Kidney (tissue), 14 donors: Measurements from ENCODE around the gene IRX2. TPM values are rescaled to one million over a fixed set of nuclear protein-coding genes. Genes with fewer than 3 reads are reported as not detected.

Experiments
- DNase-seq, 5 donors: peaks; one replicate each; pipeline ENCODE4 v3.0.0-alpha.2; 2013 to 2020
- FAIRE-seq: peaks from 2 replicates; lab custom pipeline; 2012; peaks lifted over from hg19 to GRCh38; lab: Jason Lieb, UNC
- H3K27ac ChIP-seq, 2 donors: one replicate each; pipeline ENCODE4 v1.7.0; 2013; ENCODE audit warnings: low read depth in 2 of 2, low read length in 2 of 2, inconsistent platforms in 1 of 2
- H3K27me3 ChIP-seq: one replicate; pipeline ENCODE4 v1.7.1; 2013; ENCODE audit warnings: low read length, inconsistent platforms; ENCODE audit not compliant: control insufficient read depth, insufficient read depth
- H3K36me3 ChIP-seq, 3 donors: one replicate each; pipeline versions ENCODE4 v1.7.0 to v1.7.1; 2013; ENCODE audit warnings: low read length in 3 of 3, control low read depth in 1 of 3, inconsistent platforms in 1 of 3; ENCODE audit not compliant: insufficient read depth in 3 of 3, control insufficient read depth in 2 of 3
- H3K4me1 ChIP-seq, 3 donors: one replicate each; pipeline versions ENCODE4 v1.7.0 to v1.7.1; 2013; ENCODE audit warnings: low read length in 3 of 3, inconsistent platforms in 1 of 3, low read depth in 1 of 3; ENCODE audit not compliant: control insufficient read depth in 2 of 3, insufficient read depth in 2 of 3
- H3K4me3 ChIP-seq, 3 donors: one replicate each; pipeline versions ENCODE4 v1.7.0 to v1.8.1; 2013; ENCODE audit warnings: low read length in 3 of 3, control low read depth in 1 of 3, inconsistent platforms in 1 of 3
- H3K9ac ChIP-seq, 3 donors: one replicate each; pipeline versions ENCODE4 v1.7.0 to v1.7.1; 2013; ENCODE audit warnings: low read length in 3 of 3, control low read depth in 1 of 3, inconsistent platforms in 1 of 3
- H3K9me3 ChIP-seq, 3 donors: one replicate each; pipeline versions ENCODE4 v1.7.0 to v1.7.1; 2013; ENCODE audit warnings: low read length in 3 of 3, control low read depth in 1 of 3, inconsistent platforms in 1 of 3; ENCODE audit not compliant: control insufficient read depth in 2 of 3, insufficient read depth in 1 of 3
- CTCF ChIP-seq: IDR thresholded peaks from 3 replicates; pipeline ENCODE4 v1.5.1; 2012; ENCODE audit warnings: mild to moderate bottlenecking, moderate library complexity, borderline replicate concordance; ENCODE audit not compliant: insufficient read depth; ENCODE audit errors: extremely low read depth
- intact Hi-C: fragments of 100-400 bp; cut with DNase I; formaldehyde crosslinking; loops from one replicate; pipeline ENCODE4 v1.11.1; 2022
- polyA plus RNA-seq: library from polyadenylated mRNA; stranded (reverse); fragments of 350-450 nt; fragmentation: Illumina TruSeq; extraction: RNeasy Lipid Tissue Mini Kit (QIAGEN cat#74804); gene quantifications from one replicate; pipeline ENCODE4 v1.2.3, GENCODE V29; 2014; ENCODE audit warnings: low read depth, low replicate concordance; ENCODE audit not compliant: insufficient read depth
- total RNA-seq: library from RNA; stranded (reverse); fragmentation: NEBNext Ultra II Directional; extraction: Animal tissue kit (Norgen Biotek cat#: 25700); gene quantifications from one replicate; pipeline ENCODE4 v1.2.1, GENCODE V29; 2021
- donor health status: control.
- donor health status: control.
- donor health status: control.
- donor health status: control.
- donor health status: control.
- donor health status: DM: yes; HTN: yes; CAD: no.
- donor health status: Normal renal cell carcinoma (clear cell type).

Gene IRX2
- total and polyA plus RNA-seq, 2 donors from 2014 or later = 11.7 to 44.2 TPM

GRCh38 chr5:2762744-2763532 lies 11.5 kb upstream of the IRX2 start:
- Histone ChIP-seq H3K27me3 (peaks cover 41% of the 10 kb centered on the region), H3K27ac (no peak overlapping the region), H3K36me3 (no peaks in the 10 kb centered on the region), H3K4me1 (no peaks in the 10 kb centered on the region), H3K9me3 (no peaks in the 10 kb centered on the region), H3K9ac (no peak overlapping the region), H3K4me3 (no peak overlapping the region)
- DNase-seq (no peak), FAIRE-seq (no peak)
- no peak for TF ChIP-seq CTCF
- intact Hi-C loops = no loop called here

GRCh38 chr5:2761921-2762488 lies 10.5 kb upstream of the IRX2 start:
- Histone ChIP-seq H3K36me3 (no peaks in the 10 kb centered on the region), H3K4me3 (no peak overlapping the region), H3K4me1 (no peaks in the 10 kb centered on the region), H3K27me3 (peaks cover 46% of the 10 kb centered on the region), H3K9ac (no peak overlapping the region), H3K9me3 (no peaks in the 10 kb centered on the region), H3K27ac (no peak overlapping the region)
- DNase-seq (no peak), FAIRE-seq (no peak)
- intact Hi-C loops = no loop called here
- TF ChIP-seq CTCF = no peak

GRCh38 chr5:2759696-2760461 lies 8.4 kb upstream of the IRX2 start:
- peaks cover 0 to 4% (median 0%) of the 10 kb centered on the region in 3 donors for H3K4me1 ChIP-seq
- no peak overlapping the region for H3K9ac ChIP-seq
- DNase-seq (no peak), FAIRE-seq (no peak)
- no peaks in the 10 kb centered on the region for H3K36me3 ChIP-seq
- H3K27ac ChIP-seq = no peak overlapping the region
- intact Hi-C loops = no loop called here
- H3K9me3 ChIP-seq = no peaks in the 10 kb centered on the region
- TF ChIP-seq CTCF = no peak
- peaks cover 59% of the 10 kb centered on the region for H3K27me3 ChIP-seq
- H3K4me3 ChIP-seq = no peak overlapping the region
